ENCODE data around the gene DDB1.

- TF ChIP-seq, protein P1, sequence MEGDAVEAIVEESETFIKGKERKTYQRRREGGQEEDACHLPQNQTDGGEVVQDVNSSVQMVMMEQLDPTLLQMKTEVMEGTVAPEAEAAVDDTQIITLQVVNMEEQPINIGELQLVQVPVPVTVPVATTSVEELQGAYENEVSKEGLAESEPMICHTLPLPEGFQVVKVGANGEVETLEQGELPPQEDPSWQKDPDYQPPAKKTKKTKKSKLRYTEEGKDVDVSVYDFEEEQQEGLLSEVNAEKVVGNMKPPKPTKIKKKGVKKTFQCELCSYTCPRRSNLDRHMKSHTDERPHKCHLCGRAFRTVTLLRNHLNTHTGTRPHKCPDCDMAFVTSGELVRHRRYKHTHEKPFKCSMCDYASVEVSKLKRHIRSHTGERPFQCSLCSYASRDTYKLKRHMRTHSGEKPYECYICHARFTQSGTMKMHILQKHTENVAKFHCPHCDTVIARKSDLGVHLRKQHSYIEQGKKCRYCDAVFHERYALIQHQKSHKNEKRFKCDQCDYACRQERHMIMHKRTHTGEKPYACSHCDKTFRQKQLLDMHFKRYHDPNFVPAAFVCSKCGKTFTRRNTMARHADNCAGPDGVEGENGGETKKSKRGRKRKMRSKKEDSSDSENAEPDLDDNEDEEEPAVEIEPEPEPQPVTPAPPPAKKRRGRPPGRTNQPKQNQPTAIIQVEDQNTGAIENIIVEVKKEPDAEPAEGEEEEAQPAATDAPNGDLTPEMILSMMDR (IDR thresholded peaks at IDR 0.05), result no peak
- no peak for TF ChIP-seq POLR2A (IDR thresholded peaks at IDR 0.05)
Measured at GRCh38 chr11:61377461-61378160, 44.7 kb upstream of the DDB1 start.
